GM12891 (cell line): ENCODE results near the gene CNOT11.
"Not testable (repeated sequence)": the region's sequence is repeated elsewhere in the genome, so short reads cannot be mapped to it uniquely, and the experiment has no call there.

ENCODE experiments used
- DNase-seq: peaks from one replicate; pipeline ENCODE4 v3.0.0; 2011; ENCODE audit warnings: low spot score; ENCODE audit not compliant: insufficient read length
- FAIRE-seq: peaks from 2 replicates; lab custom pipeline; 2011; peaks lifted over from hg19 to GRCh38; lab: Jason Lieb, UNC
- PAX5 ChIP-seq: IDR thresholded peaks from 2 replicates; pipeline ENCODE4 v1.6.1; 2011; ENCODE audit warnings: low read length, moderate library complexity, mild to moderate bottlenecking; ENCODE audit not compliant: insufficient read depth, severe bottlenecking
- POLR2A ChIP-seq: IDR thresholded peaks from 2 replicates; pipeline ENCODE4 v1.6.1; 2011; ENCODE audit warnings: low read depth, low read length, control low read depth
- POLR2AphosphoS5 ChIP-seq: IDR thresholded peaks from 2 replicates; pipeline ENCODE4 v1.6.1; 2011; ENCODE audit warnings: low read depth, low read length, control low read depth
- POU2F2 ChIP-seq: IDR thresholded peaks from 2 replicates; pipeline ENCODE4 v1.6.1; 2011; ENCODE audit warnings: low read depth, mild to moderate bottlenecking, control low read depth, low read length, moderate library complexity
- SPI1 ChIP-seq: IDR thresholded peaks from 2 replicates; pipeline ENCODE4 v1.6.1; 2011; ENCODE audit warnings: low read depth, low read length, control low read depth
- TAF1 ChIP-seq: IDR thresholded peaks from 2 replicates; pipeline ENCODE4 v1.6.1; 2011; ENCODE audit warnings: low read depth, low read length, control low read depth

The CNOT11 gene

DNA sequence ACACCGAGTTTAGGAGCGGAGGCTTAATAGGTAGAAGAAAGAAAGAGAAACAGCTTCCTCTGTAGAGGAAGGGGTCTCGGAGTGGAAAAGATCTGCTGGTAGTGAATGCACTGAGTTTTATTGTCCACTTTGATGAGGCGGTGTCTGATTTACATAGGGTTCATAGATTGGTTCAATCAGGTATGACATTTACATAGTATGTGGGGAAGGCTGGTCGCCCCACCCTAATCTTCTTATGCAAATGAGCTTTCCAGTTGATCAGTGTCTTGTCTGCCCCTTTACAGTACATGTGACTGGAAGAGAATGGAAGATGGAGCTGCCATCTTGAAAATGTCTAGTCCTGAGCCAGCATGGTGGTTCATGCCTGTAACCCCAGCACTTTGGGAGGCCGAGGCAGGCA is 19.9 kb upstream of the CNOT11 start:
- FAIRE-seq (no peak), DNase-seq (no peak)
- no peak for TF ChIP-seq POLR2A
- no peak for TF ChIP-seq POLR2AphosphoS5
- TF ChIP-seq SPI1: no peak
- no peak for TF ChIP-seq TAF1
- TF ChIP-seq POU2F2: no peak
- TF ChIP-seq PAX5: no peak

DNA sequence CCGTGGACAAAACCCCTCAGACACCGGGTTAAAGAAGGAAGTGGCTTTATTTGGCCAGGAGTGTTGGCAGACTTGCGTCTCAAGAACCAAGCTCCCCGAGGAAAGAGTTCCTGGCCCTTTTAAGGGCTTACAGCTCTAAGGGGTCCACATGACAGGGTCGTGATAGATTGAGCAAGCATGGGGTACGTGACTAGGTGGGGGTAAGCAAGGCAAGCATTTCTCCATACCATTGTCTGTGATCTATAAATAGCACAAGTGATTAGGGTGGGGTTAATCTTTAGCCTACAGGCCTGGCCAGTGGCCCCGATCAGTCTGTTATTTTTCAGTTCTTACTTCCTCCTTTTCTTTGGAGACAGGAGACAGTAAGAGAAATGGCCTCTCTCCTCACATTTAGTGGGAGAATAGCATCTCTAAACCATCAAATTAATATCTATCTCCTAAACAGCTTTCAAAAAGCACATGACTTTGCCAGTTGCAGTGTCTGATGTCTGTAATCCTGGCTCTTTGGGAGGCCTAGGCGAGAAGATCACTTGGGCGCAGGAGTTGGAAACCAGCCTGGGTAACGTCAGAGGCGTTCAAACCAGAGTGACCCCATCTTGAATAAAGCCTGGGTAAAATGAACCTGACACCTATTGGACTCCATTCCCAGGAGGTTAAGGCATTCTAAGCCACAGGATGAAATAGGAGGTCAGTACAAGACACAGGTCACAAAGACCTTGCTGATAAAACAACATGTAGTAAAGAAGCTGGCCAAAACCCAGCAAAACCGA is 18.3 kb upstream of the CNOT11 start:
- no peak for TF ChIP-seq POLR2A
- TF ChIP-seq POLR2AphosphoS5: no peak
- TF ChIP-seq SPI1: no peak
- no peak for TF ChIP-seq PAX5
- TF ChIP-seq POU2F2: no peak
- no peak for TF ChIP-seq TAF1
- no peak for DNase-seq
- FAIRE-seq: no peak

DNA sequence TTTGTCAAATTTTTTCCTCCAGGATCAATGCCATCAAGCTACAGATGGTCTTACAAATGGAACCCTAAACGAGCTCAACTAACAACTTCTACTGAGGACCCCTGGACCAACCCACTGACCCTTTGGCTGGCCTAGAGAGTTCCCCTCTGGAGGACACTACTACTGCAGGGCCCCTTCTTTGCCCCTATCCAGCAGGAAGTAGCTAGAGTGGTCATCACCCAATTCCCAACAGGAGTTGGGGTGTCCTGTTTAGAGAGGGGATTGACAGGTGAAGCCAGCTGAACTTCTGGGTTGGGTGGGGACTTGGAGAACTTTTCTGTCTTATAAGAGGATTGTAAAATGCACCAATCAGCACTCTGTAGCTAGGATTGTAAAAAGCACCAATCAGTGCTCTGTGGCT is 16.7 kb upstream of the CNOT11 start:
- DNase-seq, FAIRE-seq: not testable (repeated sequence)

DNA sequence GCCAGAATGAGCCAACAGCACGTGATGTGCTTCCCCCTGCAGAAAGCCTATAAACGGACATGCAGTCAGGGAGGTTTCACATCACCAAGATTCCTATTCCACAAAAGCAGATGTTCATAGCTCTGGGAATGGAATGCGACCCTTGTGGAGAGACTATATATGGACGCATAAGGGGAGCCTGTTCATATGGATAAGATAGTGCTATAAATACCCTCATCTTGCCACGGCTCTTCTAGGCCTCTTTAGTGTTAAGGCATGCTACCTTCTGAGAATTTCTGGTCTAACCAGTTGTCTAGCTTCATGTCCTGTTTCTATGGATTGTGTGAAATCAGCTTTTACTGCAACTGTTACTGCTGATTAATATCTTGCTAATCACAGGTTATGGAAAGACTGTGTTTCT is 14.7 kb upstream of the CNOT11 start:
- not testable (repeated sequence) for FAIRE-seq, DNase-seq

DNA sequence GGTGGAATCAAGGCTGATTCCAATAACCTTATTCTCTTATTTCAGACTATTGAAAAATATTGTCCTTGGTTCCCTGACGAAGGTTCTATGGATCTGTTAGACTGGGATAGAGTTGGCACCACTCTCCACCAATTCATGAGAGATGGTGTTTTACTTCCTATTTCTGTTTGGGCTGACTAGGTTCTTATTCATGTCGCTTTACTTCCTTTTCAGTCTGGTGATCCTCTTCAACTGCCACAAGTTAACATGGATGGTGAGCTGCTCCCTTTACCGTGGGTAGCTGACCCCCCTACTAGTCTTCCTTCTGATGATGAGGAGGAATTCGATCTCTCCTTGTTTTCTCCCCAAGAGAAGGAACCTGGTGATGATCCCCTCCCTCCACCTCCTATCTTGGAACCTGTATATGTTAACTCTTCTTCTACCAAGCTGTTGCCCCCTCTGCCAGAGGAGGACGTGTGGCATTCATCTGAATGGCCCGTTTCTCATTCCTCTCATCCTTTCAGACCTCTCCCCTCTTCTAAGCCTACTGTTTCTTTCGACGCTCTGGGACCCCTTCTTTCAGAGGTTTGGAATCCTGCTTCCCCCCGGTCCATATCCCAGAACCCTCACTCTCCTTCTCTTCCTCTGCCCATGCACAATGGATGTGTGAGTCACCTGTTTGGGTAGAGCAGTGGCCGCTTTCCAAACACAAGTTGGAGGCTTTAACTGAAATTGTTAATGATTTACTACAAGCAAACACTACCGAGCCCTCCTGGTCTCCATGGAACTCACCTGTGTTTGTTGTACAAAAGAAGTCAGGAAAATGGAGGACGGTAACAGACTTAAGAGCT is 13.5 kb upstream of the CNOT11 start:
- FAIRE-seq: no peak
- no peak for DNase-seq
- TF ChIP-seq POLR2A (no peak), SPI1 (no peak), TAF1 (no peak), POLR2AphosphoS5 (no peak), PAX5 (no peak), POU2F2 (no peak)

DNA sequence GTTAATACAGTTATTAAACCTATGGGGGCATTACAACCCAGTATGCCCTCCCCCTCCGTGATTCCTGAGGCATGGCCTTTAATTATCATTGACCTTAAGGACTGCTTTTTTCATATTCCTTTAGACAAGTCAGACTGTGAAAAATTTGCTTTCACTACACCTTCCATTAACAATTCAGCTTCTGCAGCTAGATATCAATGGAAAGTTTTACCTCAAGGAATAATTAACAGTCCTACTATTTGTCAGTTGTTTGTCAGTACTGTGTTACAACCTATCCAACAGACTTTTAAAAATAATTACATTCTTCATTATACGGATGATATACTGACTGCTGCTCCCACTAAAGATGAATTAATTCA is 12.9 kb upstream of the CNOT11 start:
- FAIRE-seq, DNase-seq: not testable (repeated sequence)

DNA sequence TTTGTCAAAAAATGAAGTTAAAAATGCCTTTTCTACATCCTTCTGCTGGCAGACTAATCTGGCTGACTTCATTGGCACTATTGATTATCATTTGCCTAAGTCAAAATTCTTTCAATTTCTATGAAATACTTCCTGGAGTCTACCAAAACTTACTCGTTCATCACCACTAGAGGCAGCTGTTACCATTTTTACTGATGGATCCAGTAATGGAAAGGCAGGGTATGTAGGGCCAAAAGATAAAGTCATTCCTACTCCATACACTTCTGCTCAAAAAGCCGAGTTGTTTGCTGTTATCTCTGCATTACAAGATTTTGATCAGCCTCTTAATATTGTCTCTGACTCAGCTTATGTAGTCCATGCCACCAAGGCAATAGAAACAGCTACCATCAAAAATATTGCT is 12.0 kb upstream of the CNOT11 start:
- not testable (repeated sequence) for FAIRE-seq, DNase-seq

DNA sequence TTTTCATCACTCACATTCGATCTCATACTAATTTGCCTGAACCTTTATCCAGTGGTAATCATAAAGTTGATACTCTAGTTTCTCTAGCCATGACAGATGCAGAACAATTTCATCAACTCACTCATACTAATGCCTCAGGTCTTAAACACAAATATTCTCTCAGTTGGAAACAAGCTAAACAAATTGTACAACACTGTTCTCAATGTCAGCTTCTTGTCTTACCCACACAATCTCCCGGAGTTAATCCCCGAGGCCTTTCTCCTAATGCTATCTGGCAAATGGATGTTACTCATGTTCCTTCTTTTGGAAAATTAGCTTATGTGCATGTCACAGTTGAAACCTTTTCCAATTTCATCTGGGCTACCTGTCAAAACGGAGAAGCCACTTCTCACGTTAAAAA is 11.5 kb upstream of the CNOT11 start:
- no peak for FAIRE-seq

DNA sequence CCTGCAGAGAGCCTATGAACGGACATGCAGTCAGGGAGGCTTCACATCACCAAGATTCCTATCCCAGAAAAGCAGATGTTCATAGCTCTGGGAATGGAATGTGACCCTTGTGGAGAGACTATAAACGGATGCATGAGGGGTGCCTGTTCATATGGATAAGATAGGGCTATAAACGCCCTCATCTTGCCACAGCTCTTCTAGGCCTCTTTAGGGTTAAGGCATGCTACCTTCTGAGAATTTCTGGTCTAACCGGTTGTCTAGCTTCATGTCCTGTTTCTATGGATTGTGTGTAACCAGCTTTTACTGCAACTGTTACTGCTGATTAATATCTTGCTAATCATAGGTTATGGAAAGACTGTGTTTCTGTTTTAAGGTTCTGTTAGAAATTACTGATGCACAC is 8.3 kb upstream of the CNOT11 start:
- not testable (repeated sequence) for DNase-seq, FAIRE-seq

More for the DNA sequence above, 11.5 kb upstream of the CNOT11 start:
- no peak for DNase-seq
- no peak for TF ChIP-seq POLR2A
- TF ChIP-seq POLR2AphosphoS5: no peak
- TF ChIP-seq TAF1: no peak
- no peak for TF ChIP-seq PAX5
- TF ChIP-seq POU2F2: no peak
- no peak for TF ChIP-seq SPI1

DNA sequence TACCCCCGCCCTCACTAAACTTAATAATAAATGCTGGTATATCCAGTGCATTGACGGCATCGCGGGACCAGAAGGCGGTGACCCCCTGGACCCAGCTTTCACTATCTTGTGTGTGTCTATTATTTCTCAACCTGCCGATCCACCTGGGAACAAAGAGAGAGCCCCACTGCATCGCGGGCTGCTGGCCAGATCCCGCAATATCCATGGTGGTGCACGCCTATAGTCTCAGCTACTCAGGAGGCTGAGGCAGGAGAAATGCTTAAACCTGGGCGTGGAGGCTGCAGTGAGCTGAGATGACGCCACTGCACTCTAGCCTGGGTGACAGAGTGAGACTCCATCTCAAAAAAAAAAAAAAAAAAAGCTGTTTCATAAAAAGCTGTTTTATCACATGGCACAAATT is 7.8 kb upstream of the CNOT11 start:
- not testable (repeated sequence) for FAIRE-seq, DNase-seq

DNA sequence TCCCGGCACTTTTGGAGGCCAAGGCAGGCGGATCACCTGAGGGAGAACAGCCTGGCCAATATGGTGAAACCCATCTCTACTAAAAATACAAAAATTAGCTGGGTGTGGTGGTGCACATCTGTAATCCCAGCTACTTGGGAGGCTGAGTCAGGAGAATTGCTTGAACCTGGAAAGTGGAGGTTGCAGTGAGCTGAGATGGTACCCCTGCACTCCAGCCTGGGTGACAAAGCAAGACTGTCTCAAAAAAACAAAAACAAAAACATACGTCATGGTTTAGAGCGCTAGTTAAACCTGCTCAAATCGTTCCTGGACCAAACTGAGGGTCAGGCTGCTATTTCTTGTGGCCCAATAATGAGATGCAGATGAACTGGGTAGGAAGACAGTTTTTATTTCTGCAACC is 7.2 kb upstream of the CNOT11 start:
- not testable (repeated sequence) for DNase-seq, FAIRE-seq

DNA sequence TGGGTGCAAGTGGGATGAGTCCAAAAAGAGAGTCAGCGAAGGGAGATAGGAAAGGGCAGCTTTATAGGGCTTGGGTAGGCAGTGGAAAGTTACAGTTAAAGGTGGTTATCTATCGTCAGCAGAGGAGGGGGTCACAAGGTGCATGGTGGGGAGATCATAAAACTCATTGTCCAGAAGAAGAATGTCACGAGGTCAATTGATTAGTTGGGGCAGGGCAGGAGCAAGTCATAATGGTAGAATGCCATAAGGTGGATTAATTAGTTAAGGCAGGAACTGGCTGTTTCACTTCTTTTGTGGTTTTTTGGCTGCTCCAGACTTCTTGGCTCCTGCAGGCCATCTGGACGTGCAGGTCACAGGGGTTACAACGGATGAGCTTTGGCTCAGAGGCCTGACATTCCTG is 3.9 kb upstream of the CNOT11 start:
- FAIRE-seq, DNase-seq: not testable (repeated sequence)

DNA sequence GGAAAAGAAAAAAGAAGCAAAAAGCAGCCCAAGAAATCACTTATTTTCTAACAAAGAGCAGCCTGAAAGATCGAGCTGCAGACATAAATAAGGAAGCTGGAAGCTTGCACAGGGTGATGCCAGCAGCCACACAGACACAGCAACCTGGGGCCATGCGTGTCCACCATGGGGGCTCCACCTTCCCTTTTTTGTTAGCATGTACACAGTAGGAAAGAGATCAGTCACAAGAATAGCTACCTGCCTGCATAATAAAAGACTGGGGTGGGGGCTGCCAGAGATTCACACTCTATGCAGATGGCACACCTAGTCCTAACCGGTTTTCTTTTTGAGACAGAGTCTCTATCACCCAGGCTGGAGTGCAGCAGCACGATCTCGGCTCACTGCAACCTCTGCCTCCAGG is 2.9 kb upstream of the CNOT11 start:
- TF ChIP-seq POLR2A: no peak
- TF ChIP-seq POU2F2: no peak
- TF ChIP-seq SPI1: no peak
- no peak for TF ChIP-seq POLR2AphosphoS5
- no peak for TF ChIP-seq TAF1
- no peak for TF ChIP-seq PAX5
- DNase-seq (no peak), FAIRE-seq (no peak)

DNA sequence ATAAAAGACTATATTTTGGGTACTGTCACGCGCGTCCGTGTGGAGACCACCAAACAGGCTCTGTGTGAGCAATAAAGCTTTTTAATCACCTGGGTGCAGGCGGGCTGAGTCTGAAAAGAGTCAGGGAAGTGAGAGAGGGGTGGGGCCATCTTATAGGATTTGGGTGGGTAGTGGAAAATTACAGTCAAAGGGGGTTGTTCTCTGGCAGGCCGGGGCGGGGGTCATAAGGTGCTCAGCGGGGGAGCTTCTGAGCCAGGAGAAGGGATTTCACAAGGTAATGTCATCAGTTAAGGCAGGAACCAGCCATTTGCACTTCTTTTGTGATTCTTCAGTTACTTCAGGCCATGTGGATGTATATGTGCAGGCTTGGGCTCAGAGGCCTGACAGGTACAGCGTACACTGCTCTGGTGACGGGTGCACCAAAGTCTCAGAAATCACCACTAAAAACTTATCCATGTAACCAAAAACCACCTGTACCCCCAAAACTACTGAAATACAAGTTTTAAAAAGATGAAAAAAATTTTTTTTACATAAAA is 1.4 kb upstream of the CNOT11 start:
- not testable (repeated sequence) for DNase-seq, FAIRE-seq
